ENCODE data around the gene ARHGEF40.

DNA sequence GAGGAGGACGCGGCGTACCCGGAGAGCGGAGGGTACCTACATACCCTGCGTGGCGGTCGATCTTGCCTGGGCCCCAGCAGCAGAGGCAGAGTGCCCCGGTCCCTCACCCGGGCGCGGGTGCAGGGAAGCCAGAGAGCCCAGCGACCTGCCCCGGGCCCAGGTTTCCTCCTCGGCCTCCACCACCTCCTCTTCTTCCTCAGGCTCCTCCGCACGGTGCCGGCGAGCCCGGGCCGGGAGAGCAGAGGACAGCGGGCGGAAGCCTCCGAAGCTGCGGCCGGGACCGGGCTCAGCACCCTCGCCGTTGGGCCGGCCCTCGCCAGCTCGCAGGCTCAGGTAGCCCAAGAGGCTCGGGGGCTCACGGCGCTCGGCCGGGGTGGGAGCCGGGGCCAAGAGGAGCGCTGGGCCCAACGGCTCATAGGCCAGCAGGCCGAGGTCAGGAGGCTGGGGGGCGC, 21.7 kb downstream of the ARHGEF40 start:
- TF ChIP-seq CTCF (IDR thresholded peaks at IDR 0.05) (no peak), EP300 (IDR thresholded peaks at IDR 0.05) (no peak), POLR2A (IDR thresholded peaks at IDR 0.05) (no peak)

Measured in tibial nerve (tissue), 4 donors.